RWPE2 (cell line): ENCODE data around the gene RARS1.

Source experiments
- ATAC-seq: fragments of 200-7000 bp; cut with Tn5 transposase; 3 replicates; pipeline ENCODE4 v1.9.1; 2021; ENCODE audit warnings: low read depth
- DNase-seq: peaks from one replicate; pipeline ENCODE4 v3.0.0-alpha.2; 2020; ENCODE audit warnings: low spot score
- H3K27ac ChIP-seq: fragments of 450-650 bp; 2 replicates; pipeline ENCODE4 v1.5.1; 2017; ENCODE audit warnings: mild to moderate bottlenecking; ENCODE audit not compliant: poor library complexity, severe bottlenecking
- H3K27me3 ChIP-seq: fragments of 250-450 bp; sonication (Bioruptor Pico); 2 replicates; pipeline ENCODE4 v1.5.1; 2021; ENCODE audit warnings: mild to moderate bottlenecking, moderate library complexity; ENCODE audit not compliant: insufficient read depth, poor library complexity, severe bottlenecking
- H3K36me3 ChIP-seq: fragments of 250-450 bp; sonication (Bioruptor Pico); 2 replicates; pipeline ENCODE4 v1.5.1; 2020; ENCODE audit warnings: low read depth, mild to moderate bottlenecking, moderate library complexity
- H3K4me1 ChIP-seq: fragments of 250-450 bp; sonication (Bioruptor Pico); 2 replicates; pipeline ENCODE4 v1.5.1; 2021; ENCODE audit warnings: mild to moderate bottlenecking, moderate library complexity; ENCODE audit not compliant: insufficient read depth, poor library complexity, severe bottlenecking
- H3K4me3 ChIP-seq: fragments of 250-450 bp; sonication (Bioruptor Pico); 2 replicates; pipeline ENCODE4 v1.5.1; 2021; ENCODE audit warnings: mild to moderate bottlenecking, moderate library complexity; ENCODE audit not compliant: severe bottlenecking
- H3K9me3 ChIP-seq: fragments of 250-450 bp; sonication (Bioruptor Pico); 2 replicates; pipeline ENCODE4 v1.5.1; 2021; ENCODE audit warnings: mild to moderate bottlenecking, moderate library complexity; ENCODE audit not compliant: severe bottlenecking
- TF ChIP-seq, protein P1 (sequence below): fragments of 450-650 bp; IDR thresholded peaks from one replicate; pipeline ENCODE4 v1.5.1; 2017; ENCODE audit warnings: mild to moderate bottlenecking, moderate library complexity; ENCODE audit not compliant: poor library complexity, severe bottlenecking

The RARS1 gene

DNA sequence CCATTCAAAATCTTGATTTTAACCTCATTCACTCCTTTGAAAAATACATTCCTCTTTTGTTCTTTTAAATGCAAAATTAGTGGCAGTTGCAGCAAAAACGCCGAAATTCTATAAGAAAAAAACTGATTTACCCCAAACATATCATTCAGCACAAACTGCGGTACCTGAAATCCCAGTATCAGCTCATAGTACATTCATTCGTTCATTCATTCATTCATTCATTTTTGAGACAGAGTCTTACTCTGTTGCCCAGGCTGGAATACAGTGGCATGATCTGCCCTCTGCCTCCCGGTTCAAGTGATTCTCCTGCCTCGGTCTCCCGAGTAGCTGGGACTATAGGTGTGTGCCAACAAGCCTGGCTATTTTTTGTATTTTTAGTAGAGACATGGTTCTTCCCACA, 63.3 kb downstream of the RARS1 start:
- peaks cover 73% of the 10 kb centered on the region for H3K36me3 ChIP-seq
- no peak for DNase-seq
- ATAC-seq: no peak
- no peak overlapping the region for H3K4me3 ChIP-seq
- H3K27ac ChIP-seq: no peak overlapping the region
- no peaks in the 10 kb centered on the region for H3K9me3 ChIP-seq
- TF ChIP-seq, protein P1, sequence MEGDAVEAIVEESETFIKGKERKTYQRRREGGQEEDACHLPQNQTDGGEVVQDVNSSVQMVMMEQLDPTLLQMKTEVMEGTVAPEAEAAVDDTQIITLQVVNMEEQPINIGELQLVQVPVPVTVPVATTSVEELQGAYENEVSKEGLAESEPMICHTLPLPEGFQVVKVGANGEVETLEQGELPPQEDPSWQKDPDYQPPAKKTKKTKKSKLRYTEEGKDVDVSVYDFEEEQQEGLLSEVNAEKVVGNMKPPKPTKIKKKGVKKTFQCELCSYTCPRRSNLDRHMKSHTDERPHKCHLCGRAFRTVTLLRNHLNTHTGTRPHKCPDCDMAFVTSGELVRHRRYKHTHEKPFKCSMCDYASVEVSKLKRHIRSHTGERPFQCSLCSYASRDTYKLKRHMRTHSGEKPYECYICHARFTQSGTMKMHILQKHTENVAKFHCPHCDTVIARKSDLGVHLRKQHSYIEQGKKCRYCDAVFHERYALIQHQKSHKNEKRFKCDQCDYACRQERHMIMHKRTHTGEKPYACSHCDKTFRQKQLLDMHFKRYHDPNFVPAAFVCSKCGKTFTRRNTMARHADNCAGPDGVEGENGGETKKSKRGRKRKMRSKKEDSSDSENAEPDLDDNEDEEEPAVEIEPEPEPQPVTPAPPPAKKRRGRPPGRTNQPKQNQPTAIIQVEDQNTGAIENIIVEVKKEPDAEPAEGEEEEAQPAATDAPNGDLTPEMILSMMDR: no peak
- no peaks in the 10 kb centered on the region for H3K27me3 ChIP-seq
- no peaks in the 10 kb centered on the region for H3K4me1 ChIP-seq

DNA sequence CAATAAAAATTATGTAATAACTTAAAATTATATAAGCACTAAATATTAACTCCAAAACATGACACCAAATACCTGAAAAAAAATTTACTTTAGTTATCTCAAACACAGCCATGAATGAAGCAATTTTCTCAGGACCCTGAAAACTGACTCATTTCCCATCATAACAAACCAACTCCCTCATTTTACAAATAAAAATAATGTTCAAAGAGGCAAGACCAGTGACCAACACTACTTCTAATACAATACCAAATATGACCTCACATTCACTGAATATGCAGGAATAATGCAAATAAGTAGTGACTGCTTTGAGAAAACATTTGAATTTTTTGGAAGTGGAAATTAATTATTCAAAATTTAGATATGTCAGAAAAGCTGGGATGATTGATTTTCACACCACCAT, 64.4 kb downstream of the RARS1 start:
- ATAC-seq (no peak), DNase-seq (no peak)
- no peaks in the 10 kb centered on the region for H3K27me3 ChIP-seq
- H3K4me1 ChIP-seq: no peaks in the 10 kb centered on the region
- no peak overlapping the region for H3K27ac ChIP-seq
- TF ChIP-seq, protein P1: no peak
- no peaks in the 10 kb centered on the region for H3K9me3 ChIP-seq
- peaks cover 84% of the 10 kb centered on the region for H3K36me3 ChIP-seq
- no peak overlapping the region for H3K4me3 ChIP-seq

DNA sequence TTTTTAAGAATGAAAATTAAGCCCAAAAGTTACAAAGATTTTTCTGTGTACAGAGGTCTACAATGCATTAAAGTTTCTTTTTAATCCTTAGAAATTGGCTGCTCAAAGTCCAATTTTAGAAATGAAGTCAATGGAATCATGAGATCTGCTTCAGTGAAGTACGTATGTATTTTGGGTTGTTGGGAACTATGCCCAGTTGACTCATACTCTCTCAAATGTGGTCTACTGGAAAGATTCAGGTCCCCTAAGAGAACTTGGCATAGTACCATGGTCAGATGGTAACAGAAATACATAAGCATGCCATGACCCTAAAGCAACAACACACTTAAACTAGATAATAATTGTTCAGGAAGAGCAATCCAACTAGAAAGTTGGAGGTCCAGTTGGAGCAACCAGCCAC, 65.9 kb downstream of the RARS1 start:
- Histone ChIP-seq H3K4me1 (no peaks in the 10 kb centered on the region), H3K9me3 (no peaks in the 10 kb centered on the region), H3K27me3 (no peaks in the 10 kb centered on the region), H3K36me3 (peaks cover 95% of the 10 kb centered on the region), H3K27ac (no peak overlapping the region), H3K4me3 (no peak overlapping the region)
- DNase-seq (no peak), ATAC-seq (no peak)
- TF ChIP-seq, protein P1: no peak

DNA sequence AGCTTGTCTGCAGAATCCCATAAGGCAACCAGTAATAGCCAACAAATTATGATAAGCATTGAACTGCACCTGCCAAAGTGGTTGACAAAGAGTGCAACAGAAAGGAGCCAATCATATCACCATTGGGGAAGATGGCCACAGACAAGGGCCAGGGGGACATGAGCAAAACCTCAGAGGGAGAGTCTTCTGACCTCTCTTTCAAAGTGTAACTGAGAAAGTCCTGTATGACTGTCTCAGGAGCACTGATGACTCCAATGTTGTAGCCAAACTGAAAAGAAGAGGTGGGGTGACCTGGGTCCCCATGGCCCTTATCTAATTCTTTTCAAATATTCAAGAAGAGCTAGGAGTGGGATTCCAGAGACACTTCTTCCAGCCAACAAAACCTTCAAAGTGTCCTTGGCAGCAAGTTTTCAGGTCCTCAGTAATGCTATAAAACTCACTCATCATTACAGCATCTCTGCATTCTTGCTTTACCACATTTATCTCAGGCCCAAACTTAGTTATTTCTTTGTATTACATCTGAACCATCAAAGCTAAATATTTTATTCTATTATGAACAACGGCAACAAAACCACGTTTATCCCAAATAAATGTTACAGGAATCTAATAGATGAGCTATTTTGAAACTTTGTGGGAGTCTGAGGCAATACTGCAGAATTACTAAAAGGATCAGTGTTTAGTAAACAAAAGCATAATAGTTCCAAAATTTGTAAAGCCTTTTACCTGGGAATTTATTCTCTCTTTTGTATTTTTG, 67.3 kb downstream of the RARS1 start:
- Histone ChIP-seq H3K4me3 (no peak overlapping the region), H3K27me3 (no peaks in the 10 kb centered on the region), H3K36me3 (peaks cover 100% of the 10 kb centered on the region), H3K4me1 (no peaks in the 10 kb centered on the region), H3K27ac (no peak overlapping the region), H3K9me3 (no peaks in the 10 kb centered on the region)
- TF ChIP-seq, protein P1: no peak
- DNase-seq (no peak), ATAC-seq (no peak)

DNA sequence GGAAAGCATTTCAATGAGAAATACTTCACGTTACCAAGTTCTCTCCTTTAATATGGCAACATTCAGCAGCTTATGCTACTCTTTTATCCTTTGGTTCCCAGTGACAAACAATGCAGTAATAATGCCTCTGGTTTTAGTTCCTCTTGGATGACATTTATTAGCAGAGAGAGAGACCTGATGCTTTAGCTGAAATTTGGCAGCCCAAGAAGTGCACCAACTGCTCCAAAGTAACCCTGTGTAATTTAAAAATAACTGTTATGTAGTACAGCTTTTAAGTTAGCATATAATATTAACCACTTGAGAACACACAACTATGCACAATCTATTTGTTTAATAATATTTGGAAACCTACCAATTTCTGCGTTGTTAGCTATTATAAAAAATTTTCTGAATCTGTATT, 71.1 kb downstream of the RARS1 start:
- ATAC-seq (no peak), DNase-seq (no peak)
- H3K27me3 ChIP-seq: no peaks in the 10 kb centered on the region

More for the DNA sequence above, 71.1 kb downstream of the RARS1 start:
- Histone ChIP-seq H3K27ac (no peak overlapping the region), H3K4me3 (no peak overlapping the region), H3K9me3 (no peaks in the 10 kb centered on the region), H3K36me3 (peaks cover 100% of the 10 kb centered on the region), H3K4me1 (no peaks in the 10 kb centered on the region)
- TF ChIP-seq, protein P1: no peak
